Measurements from ENCODE around the gene ATXN7L1. TPM values are rescaled to one million over a fixed set of nuclear protein-coding genes. Genes with fewer than 3 reads are reported as not detected.

ATXN7L1 gene
- total and polyA plus RNA-seq, 4 donors = 4.2 to 22.5 (median 8.5) TPM

- peaks cover 0 to 2% (median 0%) of the 10 kb centered on the region in 4 donors for H3K9me3 ChIP-seq (ENCODE audit: control insufficient read depth in 4 of 4, insufficient read depth in 3 of 4, low read length in 3 of 4)
- no peak for TF ChIP-seq CTCF (IDR thresholded peaks at IDR 0.05; ENCODE audit: control extremely low read depth, extremely low read depth)
- no peak overlapping the region for H3K27ac ChIP-seq (ENCODE audit: low read depth in 1 of 2, low read length in 1 of 2)
- no peak for DNase-seq
- H3K4me3 ChIP-seq = no peak overlapping the region
- ATAC-seq (ENCODE audit: insufficient read depth, low FRiP score) = no peak
- no peaks in the 10 kb centered on the region for H3K27me3 ChIP-seq (ENCODE audit: control insufficient read depth in 3 of 3, insufficient read depth in 3 of 3, low read length in 2 of 3)
- H3K9ac ChIP-seq (ENCODE audit: insufficient read depth in 1 of 2, low read length in 2 of 2) = no peak overlapping the region
- H3K4me1 ChIP-seq (ENCODE audit: control insufficient read depth in 5 of 5, insufficient read depth in 5 of 5, low read length in 5 of 5) = peaks cover 0 to 24% (median 16%) of the 10 kb centered on the region in 5 donors
- H3K36me3 ChIP-seq (ENCODE audit: control insufficient read depth in 4 of 4, insufficient read depth in 4 of 4, low read length in 4 of 4) = no peaks in the 10 kb centered on the region
- 95 to 97% methylated on average over 3 of the region's 3 CpGs for WGBS, 2 donors
Measured at GRCh38 chr7:105773030-105773460, 103.4 kb downstream of the ATXN7L1 start.

- Histone ChIP-seq H3K4me1 (ENCODE audit: control insufficient read depth in 5 of 5, insufficient read depth in 5 of 5, low read length in 5 of 5) (peaks cover 0 to 48% (median 31%) of the 10 kb centered on the region in 5 donors), H3K9me3 (ENCODE audit: control insufficient read depth in 4 of 4, insufficient read depth in 3 of 4, low read length in 3 of 4) (no peaks in the 10 kb centered on the region), H3K27ac (ENCODE audit: low read depth in 1 of 2, low read length in 1 of 2) (no peak overlapping the region), H3K9ac (ENCODE audit: insufficient read depth in 1 of 2, low read length in 2 of 2) (no peak overlapping the region), H3K27me3 (ENCODE audit: control insufficient read depth in 3 of 3, insufficient read depth in 3 of 3, low read length in 2 of 3) (no peaks in the 10 kb centered on the region), H3K36me3 (ENCODE audit: control insufficient read depth in 4 of 4, insufficient read depth in 4 of 4, low read length in 4 of 4) (no peaks in the 10 kb centered on the region), H3K4me3 (no peak overlapping the region)
- WGBS, 2 donors = 78 to 83% methylated on average over 9 of the region's 9 CpGs
- ATAC-seq (ENCODE audit: insufficient read depth, low FRiP score) (no peak), DNase-seq (peak; percentile 85 to 94 (median 91))
- no peak for TF ChIP-seq CTCF (IDR thresholded peaks at IDR 0.05; ENCODE audit: control extremely low read depth, extremely low read depth)
Measured at GRCh38 chr7:105769901-105770628, 106.3 kb downstream of the ATXN7L1 start.

GRCh38 chr7:105768898-105769507 lies 107.4 kb downstream of the ATXN7L1 start:
- H3K36me3 ChIP-seq (ENCODE audit: control insufficient read depth in 4 of 4, insufficient read depth in 4 of 4, low read length in 4 of 4) = no peaks in the 10 kb centered on the region
- no peaks in the 10 kb centered on the region for H3K9me3 ChIP-seq (ENCODE audit: control insufficient read depth in 4 of 4, insufficient read depth in 3 of 4, low read length in 3 of 4)
- no peak for TF ChIP-seq CTCF (IDR thresholded peaks at IDR 0.05; ENCODE audit: control extremely low read depth, extremely low read depth)
- H3K4me1 ChIP-seq (ENCODE audit: control insufficient read depth in 5 of 5, insufficient read depth in 5 of 5, low read length in 5 of 5) = peaks cover 0 to 48% (median 31%) of the 10 kb centered on the region in 5 donors
- ATAC-seq (ENCODE audit: insufficient read depth, low FRiP score) = no peak
- no peak overlapping the region for H3K27ac ChIP-seq (ENCODE audit: low read depth in 1 of 2, low read length in 1 of 2)
- no peak for DNase-seq
- H3K9ac ChIP-seq (ENCODE audit: insufficient read depth in 1 of 2, low read length in 2 of 2) = no peak overlapping the region
- H3K27me3 ChIP-seq (ENCODE audit: control insufficient read depth in 3 of 3, insufficient read depth in 3 of 3, low read length in 2 of 3) = no peaks in the 10 kb centered on the region
- 97 to 98% methylated on average over 9 of the region's 9 CpGs for WGBS, 2 donors
- H3K4me3 ChIP-seq = no peak overlapping the region

Data from lung (tissue), 12 donors.